H1 (cell line): ENCODE results near the gene SYDE1.

Experiments
- ASH2L ChIP-seq: fragments of 200-600, 300-600 bp; sonication (generic); IDR thresholded peaks from one replicate; pipeline ENCODE4 v1.7.1; 2017; ENCODE audit warnings: low read length
- CEBPB ChIP-seq: IDR thresholded peaks from 2 replicates; pipeline ENCODE4 v1.6.1; 2012; ENCODE audit warnings: low read depth, low read length
- CHD2 ChIP-seq: IDR thresholded peaks from 2 replicates; pipeline ENCODE4 v1.6.1; 2012; ENCODE audit warnings: low read length, improper control_type of control experiment
- CREB1 ChIP-seq: IDR thresholded peaks from 2 replicates; pipeline ENCODE4 v1.6.1; 2012; ENCODE audit warnings: inconsistent platforms
- EGR1 ChIP-seq: IDR thresholded peaks from 2 replicates; pipeline ENCODE4 v1.6.1; 2011; ENCODE audit warnings: low read depth, low read length, borderline replicate concordance
- MAX ChIP-seq: IDR thresholded peaks from 2 replicates; pipeline ENCODE4 v1.6.1; 2012; ENCODE audit warnings: inconsistent platforms
- POLR2A ChIP-seq, 2 experiments: IDR thresholded peaks; 1 replicate in 1 of 2; 2 replicates in 1 of 2; pipeline ENCODE4 v1.6.1; 2011; ENCODE audit warnings: low read depth in 2 of 2, low read length in 2 of 2, mild to moderate bottlenecking in 2 of 2; ENCODE audit errors: control extremely low read depth in 1 of 2
- TF ChIP-seq, protein P1 (sequence below), 3 experiments: IDR thresholded peaks; 1 replicate in 2 of 3; 2 replicates in 1 of 3; pipeline versions ENCODE4 v1.5.1 to v1.6.1; 2011; ENCODE audit warnings: low read length in 3 of 3, mild to moderate bottlenecking in 3 of 3, inconsistent platforms in 2 of 3, low read depth in 1 of 3, moderate library complexity in 1 of 3; ENCODE audit not compliant: insufficient read depth in 1 of 3; ENCODE audit errors: control extremely low read depth in 1 of 3

- no peak for TF ChIP-seq POLR2A (IDR thresholded peaks at IDR 0.05; ENCODE audit: control extremely low read depth in 1 of 2, low read depth in 2 of 2, low read length in 2 of 2)
- no peak for TF ChIP-seq CEBPB
- TF ChIP-seq MAX: no peak
- no peak for TF ChIP-seq EGR1
- TF ChIP-seq CREB1: no peak
- TF ChIP-seq, protein P1, sequence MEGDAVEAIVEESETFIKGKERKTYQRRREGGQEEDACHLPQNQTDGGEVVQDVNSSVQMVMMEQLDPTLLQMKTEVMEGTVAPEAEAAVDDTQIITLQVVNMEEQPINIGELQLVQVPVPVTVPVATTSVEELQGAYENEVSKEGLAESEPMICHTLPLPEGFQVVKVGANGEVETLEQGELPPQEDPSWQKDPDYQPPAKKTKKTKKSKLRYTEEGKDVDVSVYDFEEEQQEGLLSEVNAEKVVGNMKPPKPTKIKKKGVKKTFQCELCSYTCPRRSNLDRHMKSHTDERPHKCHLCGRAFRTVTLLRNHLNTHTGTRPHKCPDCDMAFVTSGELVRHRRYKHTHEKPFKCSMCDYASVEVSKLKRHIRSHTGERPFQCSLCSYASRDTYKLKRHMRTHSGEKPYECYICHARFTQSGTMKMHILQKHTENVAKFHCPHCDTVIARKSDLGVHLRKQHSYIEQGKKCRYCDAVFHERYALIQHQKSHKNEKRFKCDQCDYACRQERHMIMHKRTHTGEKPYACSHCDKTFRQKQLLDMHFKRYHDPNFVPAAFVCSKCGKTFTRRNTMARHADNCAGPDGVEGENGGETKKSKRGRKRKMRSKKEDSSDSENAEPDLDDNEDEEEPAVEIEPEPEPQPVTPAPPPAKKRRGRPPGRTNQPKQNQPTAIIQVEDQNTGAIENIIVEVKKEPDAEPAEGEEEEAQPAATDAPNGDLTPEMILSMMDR (IDR thresholded peaks at IDR 0.05; ENCODE audit: control extremely low read depth in 1 of 3, insufficient read depth in 1 of 3, low read depth in 1 of 3, low read length in 3 of 3): no peak
- no peak for TF ChIP-seq ASH2L
- no peak for TF ChIP-seq CHD2
Measured at GRCh38 chr19:15138427-15138826, 31.2 kb downstream of the SYDE1 start.
